ENCODE results near the gene PCNT. TPM values are rescaled to one million over a fixed set of nuclear protein-coding genes. Genes with fewer than 3 reads are reported as not detected.

The PCNT gene
- total RNA-seq, result 10 to 100 TPM; 44.8 to 70.9 TPM

GRCh38 chr21:46323710-46324389 is at the start of gene PCNT, which contains the start of gene C21orf58:
Gene PCNT, plus strand, starts transcription at chr21:46324156. Its CDS starts 73 bp downstream, at chr21:46324229.
Gene C21orf58, minus strand, starts transcription at chr21:46323870. Its CDS starts 1,132 bp downstream, at chr21:46322738.
- Mint-ChIP-seq H3K27ac (peak within 1 kb of the TSS; percentile 91), H3K4me1 (peaks cover 25% of the 10 kb centered on the region), H3K36me3 (ENCODE audit: low read depth) (peaks cover 49% of the 10 kb centered on the region), H3K9me3 (no peaks in the 10 kb centered on the region), H3K4me3 (peak within 1 kb of the TSS; percentile 92), H3K27me3 (no peaks in the 10 kb centered on the region)
- ATAC-seq (replicated peaks), result peak; percentile 88

- Mint-ChIP-seq H3K36me3 (ENCODE audit: low read depth) (peaks cover 100% of the 10 kb centered on the region), H3K4me3 (no peak overlapping the region), H3K9me3 (no peaks in the 10 kb centered on the region), H3K27ac (no peak overlapping the region), H3K4me1 (peaks cover 5% of the 10 kb centered on the region), H3K27me3 (no peaks in the 10 kb centered on the region)
- no peak for ATAC-seq (replicated peaks)
These were observed 49.1 kb upstream of the PCNT start for GRCh38 chr21:46274797-46275390.

- H3K36me3 Mint-ChIP-seq (ENCODE audit: low read depth), result peaks cover 76% of the 10 kb centered on the region
- H3K27ac Mint-ChIP-seq, result peak overlapping the region; percentile 83
- H3K27me3 Mint-ChIP-seq, result no peaks in the 10 kb centered on the region
- peaks cover 15% of the 10 kb centered on the region for H3K4me1 Mint-ChIP-seq
- peak overlapping the region; percentile 92 for H3K4me3 Mint-ChIP-seq
- no peak for ATAC-seq (replicated peaks)
- H3K9me3 Mint-ChIP-seq, result no peaks in the 10 kb centered on the region
These were observed 39.8 kb upstream of the PCNT start for GRCh38 chr21:46284077-46284644.

- H3K4me3 Mint-ChIP-seq, result peak overlapping the region; percentile 92
- no peaks in the 10 kb centered on the region for H3K9me3 Mint-ChIP-seq
- H3K4me1 Mint-ChIP-seq, result peaks cover 19% of the 10 kb centered on the region
- H3K27me3 Mint-ChIP-seq, result no peaks in the 10 kb centered on the region
- H3K36me3 Mint-ChIP-seq (ENCODE audit: low read depth), result peaks cover 70% of the 10 kb centered on the region
- H3K27ac Mint-ChIP-seq, result peak overlapping the region; percentile 97
- no peak for ATAC-seq (replicated peaks)
These were observed 39.2 kb upstream of the PCNT start for GRCh38 chr21:46284733-46285132.

- Mint-ChIP-seq H3K4me1 (peaks cover 23% of the 10 kb centered on the region), H3K4me3 (peak within 1 kb of the TSS; percentile 92), H3K27ac (peak within 1 kb of the TSS; percentile 97), H3K9me3 (no peaks in the 10 kb centered on the region), H3K36me3 (ENCODE audit: low read depth) (peaks cover 65% of the 10 kb centered on the region), H3K27me3 (no peaks in the 10 kb centered on the region)
- no peak for ATAC-seq (replicated peaks)
These were observed 38.7 kb upstream of the PCNT start, which contains the start of gene MCM3AP for GRCh38 chr21:46285206-46285661. Gene MCM3AP, minus strand, starts transcription at chr21:46285611. Its CDS starts 325 bp downstream, at chr21:46285286.

GRCh38 chr21:46285761-46286647 is 38.0 kb upstream of the PCNT start, which contains the start of gene YBEY:
Gene YBEY, plus strand, starts transcription at chr21:46286342. Its CDS starts 572 bp downstream, at chr21:46286914.
- H3K36me3 Mint-ChIP-seq (ENCODE audit: low read depth), result peaks cover 58% of the 10 kb centered on the region
- H3K4me1 Mint-ChIP-seq, result peaks cover 23% of the 10 kb centered on the region
- no peaks in the 10 kb centered on the region for H3K27me3 Mint-ChIP-seq
- H3K4me3 Mint-ChIP-seq, result peak within 1 kb of the TSS; percentile 92
- H3K27ac Mint-ChIP-seq, result peak within 1 kb of the TSS; percentile 97
- peak; percentile 92 for ATAC-seq (replicated peaks)
- H3K9me3 Mint-ChIP-seq, result no peaks in the 10 kb centered on the region

- Mint-ChIP-seq H3K9me3 (no peaks in the 10 kb centered on the region), H3K36me3 (ENCODE audit: low read depth) (peaks cover 57% of the 10 kb centered on the region), H3K4me3 (peak overlapping the region; percentile 92), H3K4me1 (peaks cover 23% of the 10 kb centered on the region), H3K27ac (peak overlapping the region; percentile 97), H3K27me3 (no peaks in the 10 kb centered on the region)
- peak; percentile 32 for ATAC-seq (replicated peaks)
These were observed 37.3 kb upstream of the PCNT start for GRCh38 chr21:46286648-46287002.

GRCh38 chr21:46287541-46287940 is 36.4 kb upstream of the PCNT start:
- H3K36me3 Mint-ChIP-seq (ENCODE audit: low read depth), result peaks cover 53% of the 10 kb centered on the region
- H3K9me3 Mint-ChIP-seq, result no peaks in the 10 kb centered on the region
- no peak for ATAC-seq (replicated peaks)
- no peak overlapping the region for H3K27ac Mint-ChIP-seq
- H3K4me3 Mint-ChIP-seq, result peak overlapping the region; percentile 92
- peaks cover 23% of the 10 kb centered on the region for H3K4me1 Mint-ChIP-seq
- H3K27me3 Mint-ChIP-seq, result no peaks in the 10 kb centered on the region

- peaks cover 33% of the 10 kb centered on the region for H3K36me3 Mint-ChIP-seq (ENCODE audit: low read depth)
- H3K27me3 Mint-ChIP-seq, result no peaks in the 10 kb centered on the region
- peaks cover 17% of the 10 kb centered on the region for H3K4me1 Mint-ChIP-seq
- H3K27ac Mint-ChIP-seq, result no peak overlapping the region
- no peak overlapping the region for H3K4me3 Mint-ChIP-seq
- ATAC-seq (replicated peaks), result no peak
- H3K9me3 Mint-ChIP-seq, result no peaks in the 10 kb centered on the region
These were observed 34.2 kb upstream of the PCNT start for GRCh38 chr21:46289655-46290179.

GRCh38 chr21:46291561-46291960 is 32.4 kb upstream of the PCNT start:
- Mint-ChIP-seq H3K4me3 (no peak overlapping the region), H3K9me3 (no peaks in the 10 kb centered on the region), H3K4me1 (peaks cover 16% of the 10 kb centered on the region), H3K27me3 (no peaks in the 10 kb centered on the region), H3K27ac (no peak overlapping the region), H3K36me3 (ENCODE audit: low read depth) (peaks cover 20% of the 10 kb centered on the region)
- no peak for ATAC-seq (replicated peaks)

GRCh38 chr21:46294647-46295176 is 29.2 kb upstream of the PCNT start:
- Mint-ChIP-seq H3K9me3 (no peaks in the 10 kb centered on the region), H3K36me3 (ENCODE audit: low read depth) (peaks cover 14% of the 10 kb centered on the region), H3K27me3 (no peaks in the 10 kb centered on the region), H3K27ac (peak overlapping the region; percentile 20), H3K4me3 (no peak overlapping the region), H3K4me1 (peaks cover 4% of the 10 kb centered on the region)
- no peak for ATAC-seq (replicated peaks)

- H3K4me1 Mint-ChIP-seq, result no peaks in the 10 kb centered on the region
- no peaks in the 10 kb centered on the region for H3K27me3 Mint-ChIP-seq
- H3K9me3 Mint-ChIP-seq, result no peaks in the 10 kb centered on the region
- ATAC-seq (replicated peaks), result no peak
- H3K36me3 Mint-ChIP-seq (ENCODE audit: low read depth), result peaks cover 20% of the 10 kb centered on the region
- peak overlapping the region; percentile 20 for H3K27ac Mint-ChIP-seq
- no peak overlapping the region for H3K4me3 Mint-ChIP-seq
These were observed 28.7 kb upstream of the PCNT start for GRCh38 chr21:46295177-46295770.

GRCh38 chr21:46295996-46296752 is 27.8 kb upstream of the PCNT start:
- Mint-ChIP-seq H3K4me1 (no peaks in the 10 kb centered on the region), H3K36me3 (ENCODE audit: low read depth) (peaks cover 26% of the 10 kb centered on the region), H3K4me3 (peak overlapping the region; percentile 56), H3K27ac (no peak overlapping the region), H3K27me3 (no peaks in the 10 kb centered on the region), H3K9me3 (no peaks in the 10 kb centered on the region)
- ATAC-seq (replicated peaks), result peak; percentile 93
